ENCODE results near the gene LYPD5. TPM values are rescaled to one million over a fixed set of nuclear protein-coding genes. Genes with fewer than 3 reads are reported as not detected.
A peak's percentile ranks its signal among the peaks of the same experiment; 100 is the strongest.
"Not testable (repeated sequence)": the region's sequence is repeated elsewhere in the genome, so short reads cannot be mapped to it uniquely, and the experiment has no call there.

LYPD5 gene
- total RNA-seq, 4 donors from 2014 or later = 0.35 to 1.4 TPM; not detected in 2

GRCh38 chr19:43778651-43779050 lies 23.6 kb downstream of the LYPD5 start:
- in situ Hi-C loops (cut with MboI; ENCODE audit: low sequenced_read_pairs in 4 of 4) (no loop called here), intact Hi-C loops (cut with DNase I; ENCODE audit: low total_unique reads) (no loop called here)
- ATAC-seq (no peak), DNase-seq (no peak)
- Histone ChIP-seq H3K27me3 (peaks cover 2 to 22% (median 6%) of the 10 kb centered on the region in 3 donors), H3K9me3 (no peaks in the 10 kb centered on the region), H3K4me3 (no peak overlapping the region), H3K4me1 (peaks cover 6 to 7% of the 10 kb centered on the region in 2 donors), H3K27ac (no peak overlapping the region), H3K36me3 (no peaks in the 10 kb centered on the region)
- TF ChIP-seq POLR2A (IDR thresholded peaks at IDR 0.05) (no peak), CTCF (IDR thresholded peaks at IDR 0.05 in 4 of 5, conservative IDR thresholded peaks at IDR 0.05 in 1 of 5) (no peak)

GRCh38 chr19:43777163-43777695 lies 25.0 kb downstream of the LYPD5 start:
- H3K4me1 ChIP-seq = peaks cover 6 to 7% of the 10 kb centered on the region in 2 donors
- intact Hi-C loops (cut with DNase I; ENCODE audit: low total_unique reads) = no loop called here
- H3K9me3 ChIP-seq = no peaks in the 10 kb centered on the region
- H3K4me3 ChIP-seq = no peak overlapping the region
- H3K36me3 ChIP-seq = no peaks in the 10 kb centered on the region
- peaks cover 2 to 27% (median 6%) of the 10 kb centered on the region in 3 donors for H3K27me3 ChIP-seq
- no peak for DNase-seq
- no peak for ATAC-seq
- H3K27ac ChIP-seq = no peak overlapping the region
- TF ChIP-seq CTCF (IDR thresholded peaks at IDR 0.05 in 4 of 5, conservative IDR thresholded peaks at IDR 0.05 in 1 of 5) = no peak
- TF ChIP-seq POLR2A (IDR thresholded peaks at IDR 0.05) = no peak
- in situ Hi-C loops (cut with MboI; ENCODE audit: low sequenced_read_pairs in 4 of 4) = no loop called here

- in situ Hi-C loops (cut with MboI; ENCODE audit: low sequenced_read_pairs in 4 of 4) = no loop called here
- intact Hi-C loops (cut with DNase I; ENCODE audit: low total_unique reads) = no loop called here
These were observed 26.0 kb downstream of the LYPD5 start for GRCh38 chr19:43776286-43776685.

GRCh38 chr19:43775299-43775890 lies 26.9 kb downstream of the LYPD5 start:
- Histone ChIP-seq H3K27ac (no peak overlapping the region), H3K4me3 (no peak overlapping the region), H3K36me3 (no peaks in the 10 kb centered on the region), H3K27me3 (peaks cover 0 to 24% (median 6%) of the 10 kb centered on the region in 3 donors), H3K4me1 (peaks cover 6 to 7% of the 10 kb centered on the region in 2 donors), H3K9me3 (no peaks in the 10 kb centered on the region)
- TF ChIP-seq CTCF (IDR thresholded peaks at IDR 0.05 in 4 of 5, conservative IDR thresholded peaks at IDR 0.05 in 1 of 5) = no peak
- TF ChIP-seq POLR2A (IDR thresholded peaks at IDR 0.05) = no peak
- ATAC-seq (no peak), DNase-seq (no peak)
- in situ Hi-C loops (cut with MboI; ENCODE audit: low sequenced_read_pairs in 4 of 4) = no loop called here
- intact Hi-C loops (cut with DNase I; ENCODE audit: low total_unique reads) = no loop called here

More at GRCh38 chr19:43776286-43776685, 26.0 kb downstream of the LYPD5 start:
- H3K27ac ChIP-seq = no peak overlapping the region
- no peak overlapping the region for H3K4me3 ChIP-seq
- ATAC-seq (no peak), DNase-seq (no peak)
- TF ChIP-seq POLR2A (IDR thresholded peaks at IDR 0.05) = no peak
- no peak for TF ChIP-seq CTCF (IDR thresholded peaks at IDR 0.05 in 4 of 5, conservative IDR thresholded peaks at IDR 0.05 in 1 of 5)
- H3K36me3 ChIP-seq = no peaks in the 10 kb centered on the region
- H3K27me3 ChIP-seq = peaks cover 0 to 32% (median 6%) of the 10 kb centered on the region in 3 donors
- no peaks in the 10 kb centered on the region for H3K9me3 ChIP-seq
- peaks cover 6 to 7% of the 10 kb centered on the region in 2 donors for H3K4me1 ChIP-seq

- intact Hi-C loops (cut with DNase I; ENCODE audit: low total_unique reads); H3K27ac ChIP-seq; ATAC-seq; DNase-seq; H3K36me3 ChIP-seq; H3K4me1 ChIP-seq; in situ Hi-C loops (cut with MboI; ENCODE audit: low sequenced_read_pairs in 4 of 4); H3K9me3 ChIP-seq: not testable (repeated sequence)
- H3K4me3 ChIP-seq = peak overlapping the region in 1 of 4 donors; percentile 54
- H3K27me3 ChIP-seq = peaks cover 0 to 24% (median 6%) of the 10 kb centered on the region in 3 donors
These were observed 27.3 kb downstream of the LYPD5 start for GRCh38 chr19:43774940-43775258.
